Upper lobe of left lung (tissue), 6 donors: Measurements from ENCODE around the gene ATP2A2. TPM values are rescaled to one million over a fixed set of nuclear protein-coding genes. Genes with fewer than 3 reads are reported as not detected.

Experiments
- ATAC-seq, 2 donors: fragments of 200-7000 bp; cut with Tn5 transposase; one replicate each; pipeline ENCODE4 v1.9.1; 2022; ENCODE audit warnings: mild to moderate bottlenecking in 2 of 2, moderate library complexity in 2 of 2; ENCODE audit not compliant: low FRiP score in 2 of 2
- DNase-seq, 2 donors: peaks; one replicate each; pipeline ENCODE4 v3.0.0-alpha.2; 2019 to 2020
- H3K27ac ChIP-seq, 4 donors: fragments of 200-600 bp; sonication (generic); one replicate each; pipeline ENCODE4 v1.5.1; 2016 to 2019
- H3K27me3 ChIP-seq, 4 donors: fragments of 200-600 bp; sonication (generic); one replicate each; pipeline ENCODE4 v1.5.1; 2017 to 2019
- H3K36me3 ChIP-seq, 4 donors: fragments of 200-600 bp; sonication (generic); one replicate each; pipeline ENCODE4 v1.5.1; 2016 to 2019
- H3K4me1 ChIP-seq, 4 donors: fragments of 200-600 bp; sonication (generic); one replicate each; pipeline ENCODE4 v1.5.1; 2018 to 2019
- H3K4me3 ChIP-seq, 4 donors: fragments of 200-600 bp; sonication (generic); one replicate each; pipeline ENCODE4 v1.5.1; 2017 to 2019; ENCODE audit warnings: mild to moderate bottlenecking in 2 of 4, moderate library complexity in 1 of 4
- H3K9me3 ChIP-seq, 4 donors: fragments of 200-600 bp; sonication (generic); one replicate each; pipeline ENCODE4 v1.5.1; 2018 to 2019
- EP300 ChIP-seq, 4 donors: sonication (generic); formaldehyde crosslinking; IDR thresholded peaks; one replicate each; pipeline ENCODE4 v1.5.1; 2017; ENCODE audit warnings: antibody characterized with exemption in 4 of 4, control low read depth in 2 of 4
- POLR2A ChIP-seq, 4 donors: fragments of 450-650 bp; IDR thresholded peaks; one replicate each; pipeline ENCODE4 v1.5.1; 2016 to 2017; ENCODE audit warnings: antibody characterized with exemption in 4 of 4, mild to moderate bottlenecking in 2 of 4
- POLR2AphosphoS5 ChIP-seq, 2 donors: sonication (generic); formaldehyde crosslinking; IDR thresholded peaks; one replicate each; pipeline ENCODE4 v1.5.1; 2017; ENCODE audit warnings: antibody characterized with exemption in 2 of 2
- WGBS, 2 donors: methylation state at CpG; one replicate each; pipeline ENCODE4 v1.1.5; 2017 to 2018; 5-methylcytosine and 5-hydroxymethylcytosine counted together
- total RNA-seq, 6 donors: library from RNA; depleted of rRNA in 4 of 6; stranded (reverse); fragments of >200 nt in 4 of 6; gene quantifications; one replicate each; pipeline versions ENCODE4 v1.1.0 to v1.2.1, GENCODE V29; 2016 to 2021
- TF ChIP-seq, protein P1 (sequence below), 6 experiments: fragments of 450-650 bp in 4 of 6; fragments of 200-600 bp in 2 of 6; sonication (generic) in 2 of 6; IDR thresholded peaks; one replicate each; pipeline ENCODE4 v1.5.1; 2016 to 2019; ENCODE audit warnings: antibody characterized with exemption in 6 of 6
- donor health status: DM: no; HTN: no; CAD: no; lungs with moderate emphysema.
- donor health status: DM: no; HTN: yes; CAD: no; lungs with severe emphysema.

The ATP2A2 gene
- total RNA-seq, 6 donors from 2014 or later, result 91.7 to 166 (median 142) TPM

DNA sequence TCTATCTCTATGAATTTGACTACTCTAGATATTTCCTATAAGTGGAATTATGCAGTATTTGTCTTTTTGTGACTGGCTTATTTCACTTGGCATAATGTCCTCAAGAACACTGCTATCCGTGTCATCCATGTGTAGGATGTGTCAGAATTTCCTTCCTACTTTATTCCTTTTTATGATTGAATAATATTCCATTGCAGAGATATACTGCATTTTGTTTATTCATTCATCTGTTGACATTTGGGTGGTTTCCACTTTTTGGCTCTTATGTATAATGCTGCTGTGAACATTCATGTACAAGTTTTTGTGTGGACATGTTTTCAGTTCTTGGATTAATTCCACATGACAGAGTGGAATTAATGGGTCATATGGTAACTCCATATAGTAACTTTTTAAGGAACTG lies 45.7 kb upstream of the ATP2A2 start:
- TF ChIP-seq, protein P1, sequence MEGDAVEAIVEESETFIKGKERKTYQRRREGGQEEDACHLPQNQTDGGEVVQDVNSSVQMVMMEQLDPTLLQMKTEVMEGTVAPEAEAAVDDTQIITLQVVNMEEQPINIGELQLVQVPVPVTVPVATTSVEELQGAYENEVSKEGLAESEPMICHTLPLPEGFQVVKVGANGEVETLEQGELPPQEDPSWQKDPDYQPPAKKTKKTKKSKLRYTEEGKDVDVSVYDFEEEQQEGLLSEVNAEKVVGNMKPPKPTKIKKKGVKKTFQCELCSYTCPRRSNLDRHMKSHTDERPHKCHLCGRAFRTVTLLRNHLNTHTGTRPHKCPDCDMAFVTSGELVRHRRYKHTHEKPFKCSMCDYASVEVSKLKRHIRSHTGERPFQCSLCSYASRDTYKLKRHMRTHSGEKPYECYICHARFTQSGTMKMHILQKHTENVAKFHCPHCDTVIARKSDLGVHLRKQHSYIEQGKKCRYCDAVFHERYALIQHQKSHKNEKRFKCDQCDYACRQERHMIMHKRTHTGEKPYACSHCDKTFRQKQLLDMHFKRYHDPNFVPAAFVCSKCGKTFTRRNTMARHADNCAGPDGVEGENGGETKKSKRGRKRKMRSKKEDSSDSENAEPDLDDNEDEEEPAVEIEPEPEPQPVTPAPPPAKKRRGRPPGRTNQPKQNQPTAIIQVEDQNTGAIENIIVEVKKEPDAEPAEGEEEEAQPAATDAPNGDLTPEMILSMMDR (IDR thresholded peaks at IDR 0.05), result no peak
- TF ChIP-seq EP300 (IDR thresholded peaks at IDR 0.05), result no peak
- TF ChIP-seq POLR2AphosphoS5 (IDR thresholded peaks at IDR 0.05), result no peak
- TF ChIP-seq POLR2A (IDR thresholded peaks at IDR 0.05), result no peak
- DNase-seq (no peak), ATAC-seq (no peak)
- 53 to 56% methylated on average over 1 of the region's 1 CpG for WGBS, 2 donors
- Histone ChIP-seq H3K27ac (peak overlapping the region in 2 of 4 donors; percentile 28 to 56), H3K4me3 (no peak overlapping the region), H3K4me1 (peaks cover 4 to 13% (median 8%) of the 10 kb centered on the region in 4 donors), H3K27me3 (no peaks in the 10 kb centered on the region), H3K9me3 (no peaks in the 10 kb centered on the region), H3K36me3 (no peaks in the 10 kb centered on the region)

DNA sequence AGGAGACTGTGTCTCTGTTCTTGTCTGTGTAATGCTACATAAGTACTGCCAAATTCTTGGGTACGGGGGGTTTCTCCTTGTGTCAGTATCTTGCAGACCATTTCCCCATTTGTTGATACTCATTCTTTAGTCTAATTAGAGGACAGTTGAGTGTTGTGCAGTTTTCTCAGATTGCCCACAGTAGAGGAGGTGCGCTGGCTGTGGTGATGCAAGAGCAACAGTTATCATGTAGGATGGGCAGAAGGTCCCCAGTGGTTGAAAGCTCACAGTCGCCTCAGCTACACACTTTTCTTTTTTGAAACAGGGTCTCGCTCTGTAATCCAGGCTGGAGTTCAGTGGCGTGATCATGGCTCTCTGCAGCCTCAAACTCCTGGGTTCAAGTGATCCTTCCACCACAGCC lies 37.8 kb upstream of the ATP2A2 start:
- H3K27ac ChIP-seq, result no peak overlapping the region
- ATAC-seq, result no peak
- H3K36me3 ChIP-seq, result no peaks in the 10 kb centered on the region
- DNase-seq, result no peak
- no peaks in the 10 kb centered on the region for H3K27me3 ChIP-seq
- H3K9me3 ChIP-seq, result no peaks in the 10 kb centered on the region
- 93 to 94% methylated on average over 5 of the region's 5 CpGs for WGBS, 2 donors
- H3K4me3 ChIP-seq, result no peak overlapping the region
- TF ChIP-seq POLR2A (IDR thresholded peaks at IDR 0.05) (no peak), EP300 (IDR thresholded peaks at IDR 0.05) (no peak), POLR2AphosphoS5 (IDR thresholded peaks at IDR 0.05) (no peak)
- TF ChIP-seq, protein P1 (IDR thresholded peaks at IDR 0.05), result no peak
- H3K4me1 ChIP-seq, result peaks cover 16 to 22% (median 18%) of the 10 kb centered on the region in 4 donors

DNA sequence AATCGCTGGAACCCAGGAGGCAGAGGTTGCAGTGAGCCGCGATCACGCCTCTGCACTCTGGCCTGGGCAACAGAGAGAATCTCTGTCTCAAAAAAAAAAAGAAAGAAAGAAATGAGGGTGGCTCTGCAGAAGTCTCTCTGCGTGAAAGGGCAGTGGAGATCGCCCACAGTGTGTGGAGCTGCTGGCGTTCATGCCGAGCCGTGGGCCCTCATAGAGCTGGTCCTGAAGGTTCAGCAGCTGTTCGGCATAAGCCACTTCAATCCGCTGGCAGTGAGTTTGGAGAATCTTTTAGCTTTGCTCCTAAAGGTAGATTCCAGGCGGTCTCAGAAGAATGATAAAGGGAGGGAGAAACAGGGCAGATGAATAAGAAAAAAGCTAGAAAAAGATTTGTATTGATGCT lies 36.7 kb upstream of the ATP2A2 start:
- 93 to 96% methylated on average over 12 of the region's 12 CpGs for whole genome bisulfite sequencing, 2 donors
- no peak for TF ChIP-seq EP300 (IDR thresholded peaks at IDR 0.05)
- no peak for TF ChIP-seq POLR2A (IDR thresholded peaks at IDR 0.05)
- TF ChIP-seq, protein P1 (IDR thresholded peaks at IDR 0.05), result no peak
- TF ChIP-seq POLR2AphosphoS5 (IDR thresholded peaks at IDR 0.05), result no peak
- Histone ChIP-seq H3K36me3 (no peaks in the 10 kb centered on the region), H3K27me3 (no peaks in the 10 kb centered on the region), H3K9me3 (no peaks in the 10 kb centered on the region), H3K27ac (no peak overlapping the region), H3K4me3 (no peak overlapping the region), H3K4me1 (peaks cover 16 to 30% (median 21%) of the 10 kb centered on the region in 4 donors)
- no peak for DNase-seq
- ATAC-seq, result no peak

DNA sequence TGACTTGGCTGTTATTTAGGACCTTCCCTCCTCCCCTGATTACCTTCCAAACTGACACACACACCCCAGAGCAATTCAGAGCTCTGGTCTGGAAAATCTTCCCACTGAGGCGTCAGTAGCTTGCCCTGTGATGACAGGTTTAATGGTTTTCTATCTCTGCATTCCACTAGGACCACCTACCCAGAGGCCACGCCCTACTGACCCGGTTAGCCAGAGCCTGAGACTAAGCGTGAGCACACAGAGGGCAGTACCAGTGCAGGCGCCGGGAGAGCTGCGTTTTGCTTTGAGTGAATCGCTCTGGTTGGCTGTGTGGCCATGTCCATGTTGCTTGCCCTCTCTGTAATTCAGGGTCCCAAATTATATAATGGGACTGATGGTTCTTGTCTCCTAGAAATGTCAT lies 36.2 kb upstream of the ATP2A2 start:
- H3K4me1 ChIP-seq, result peaks cover 21 to 34% (median 25%) of the 10 kb centered on the region in 4 donors

More for the DNA sequence above, 36.2 kb upstream of the ATP2A2 start:
- ATAC-seq (no peak), DNase-seq (no peak)
- no peaks in the 10 kb centered on the region for H3K27me3 ChIP-seq
- 85 to 89% methylated on average over 8 of the region's 8 CpGs for WGBS, 2 donors
- TF ChIP-seq EP300 (IDR thresholded peaks at IDR 0.05) (no peak), POLR2AphosphoS5 (IDR thresholded peaks at IDR 0.05) (no peak), POLR2A (IDR thresholded peaks at IDR 0.05) (no peak)
- TF ChIP-seq, protein P1 (IDR thresholded peaks at IDR 0.05), result no peak
- H3K36me3 ChIP-seq, result no peaks in the 10 kb centered on the region
- no peak overlapping the region for H3K27ac ChIP-seq
- H3K4me3 ChIP-seq, result no peak overlapping the region
- no peaks in the 10 kb centered on the region for H3K9me3 ChIP-seq
